Mammary epithelial cell (primary cell): ENCODE data around the gene SLMAP.

Source experiments
- CTCF ChIP-seq, 2 donors: IDR thresholded peaks in 1 of 2; conservative IDR thresholded peaks in 1 of 2; 2 replicates each; pipeline ENCODE4 v1.5.1; 2011 to 2012; ENCODE audit warnings: inconsistent platforms in 2 of 2, low read length in 2 of 2, mild to moderate bottlenecking in 2 of 2, control low read depth in 1 of 2, low read depth in 1 of 2; ENCODE audit not compliant: insufficient read depth in 1 of 2; ENCODE audit errors: extremely low read depth in 1 of 2
- EZH2 ChIP-seq: IDR thresholded peaks from 2 replicates; pipeline ENCODE4 v1.6.1; 2012; ENCODE audit warnings: low read length, inconsistent platforms, borderline replicate concordance

GRCh38 chr3:57910990-57911389 lies 154.9 kb downstream of the SLMAP start:
- peak; percentile 39 to 48 for TF ChIP-seq CTCF (conservative IDR thresholded peaks at IDR 0.05 in 1 of 2, IDR thresholded peaks at IDR 0.05 in 1 of 2; ENCODE audit: extremely low read depth in 1 of 2, insufficient read depth in 1 of 2, low read depth in 1 of 2, low read length in 2 of 2)
- no peak for TF ChIP-seq EZH2
